Posterior vena cava (tissue), 2 donors: Measurements from ENCODE around the gene NPHP3. TPM values are rescaled to one million over a fixed set of nuclear protein-coding genes. Genes with fewer than 3 reads are reported as not detected.

Experiments
- DNase-seq: peaks from one replicate; pipeline ENCODE4 v3.0.0-alpha.2; 2020; ENCODE audit warnings: low spot score
- intact Hi-C, 2 donors: fragments of 100-400 bp; cut with DNase I; formaldehyde crosslinking; loops; one replicate each; pipeline versions ENCODE4 v1.14.1 to v1.14.2; 2022 to 2023
- long read RNA-seq, 2 donors: library from polyadenylated mRNA; unstranded; transcript quantifications; one replicate each; pipeline ENCODE4 v2.0.0, GENCODE V29; 2020 to 2021
- total RNA-seq, 2 donors: library from RNA; stranded (reverse); fragmentation: NEBNext Ultra II Directional; extraction: Animal tissue kit (Norgen Biotek cat#: 25700); gene quantifications; one replicate each; pipeline ENCODE4 v1.2.1, GENCODE V29; 2021
- donor health status: DM: yes; HTN: yes; CAD: no.
- donor health status: DM: yes; HTN: yes; CAD: no.

NPHP3 gene, protein sequence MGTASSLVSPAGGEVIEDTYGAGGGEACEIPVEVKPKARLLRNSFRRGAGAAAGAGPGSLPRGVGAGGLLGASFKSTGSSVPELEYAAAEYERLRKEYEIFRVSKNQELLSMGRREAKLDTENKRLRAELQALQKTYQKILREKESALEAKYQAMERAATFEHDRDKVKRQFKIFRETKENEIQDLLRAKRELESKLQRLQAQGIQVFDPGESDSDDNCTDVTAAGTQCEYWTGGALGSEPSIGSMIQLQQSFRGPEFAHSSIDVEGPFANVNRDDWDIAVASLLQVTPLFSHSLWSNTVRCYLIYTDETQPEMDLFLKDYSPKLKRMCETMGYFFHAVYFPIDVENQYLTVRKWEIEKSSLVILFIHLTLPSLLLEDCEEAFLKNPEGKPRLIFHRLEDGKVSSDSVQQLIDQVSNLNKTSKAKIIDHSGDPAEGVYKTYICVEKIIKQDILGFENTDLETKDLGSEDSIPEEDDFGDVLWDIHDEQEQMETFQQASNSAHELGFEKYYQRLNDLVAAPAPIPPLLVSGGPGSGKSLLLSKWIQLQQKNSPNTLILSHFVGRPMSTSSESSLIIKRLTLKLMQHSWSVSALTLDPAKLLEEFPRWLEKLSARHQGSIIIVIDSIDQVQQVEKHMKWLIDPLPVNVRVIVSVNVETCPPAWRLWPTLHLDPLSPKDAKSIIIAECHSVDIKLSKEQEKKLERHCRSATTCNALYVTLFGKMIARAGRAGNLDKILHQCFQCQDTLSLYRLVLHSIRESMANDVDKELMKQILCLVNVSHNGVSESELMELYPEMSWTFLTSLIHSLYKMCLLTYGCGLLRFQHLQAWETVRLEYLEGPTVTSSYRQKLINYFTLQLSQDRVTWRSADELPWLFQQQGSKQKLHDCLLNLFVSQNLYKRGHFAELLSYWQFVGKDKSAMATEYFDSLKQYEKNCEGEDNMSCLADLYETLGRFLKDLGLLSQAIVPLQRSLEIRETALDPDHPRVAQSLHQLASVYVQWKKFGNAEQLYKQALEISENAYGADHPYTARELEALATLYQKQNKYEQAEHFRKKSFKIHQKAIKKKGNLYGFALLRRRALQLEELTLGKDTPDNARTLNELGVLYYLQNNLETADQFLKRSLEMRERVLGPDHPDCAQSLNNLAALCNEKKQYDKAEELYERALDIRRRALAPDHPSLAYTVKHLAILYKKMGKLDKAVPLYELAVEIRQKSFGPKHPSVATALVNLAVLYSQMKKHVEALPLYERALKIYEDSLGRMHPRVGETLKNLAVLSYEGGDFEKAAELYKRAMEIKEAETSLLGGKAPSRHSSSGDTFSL (N-terminal part only)
- 10 to 100 TPM; 22.1 to 24.9 TPM for total RNA-seq
- long read RNA-seq, donor 1, full-length matches to known transcripts, result 1 of 5 reads
- long read RNA-seq, donor 1, partial matches to known transcripts, result 2 of 5 reads
- long read RNA-seq, donor 1, other reads (novel, unspliced or antisense), result 2 of 5 reads
- long read RNA-seq, donor 2, partial matches to known transcripts, result 1 of 2 reads
- long read RNA-seq, donor 2, other reads (novel, unspliced or antisense), result 1 of 2 reads

DNA sequence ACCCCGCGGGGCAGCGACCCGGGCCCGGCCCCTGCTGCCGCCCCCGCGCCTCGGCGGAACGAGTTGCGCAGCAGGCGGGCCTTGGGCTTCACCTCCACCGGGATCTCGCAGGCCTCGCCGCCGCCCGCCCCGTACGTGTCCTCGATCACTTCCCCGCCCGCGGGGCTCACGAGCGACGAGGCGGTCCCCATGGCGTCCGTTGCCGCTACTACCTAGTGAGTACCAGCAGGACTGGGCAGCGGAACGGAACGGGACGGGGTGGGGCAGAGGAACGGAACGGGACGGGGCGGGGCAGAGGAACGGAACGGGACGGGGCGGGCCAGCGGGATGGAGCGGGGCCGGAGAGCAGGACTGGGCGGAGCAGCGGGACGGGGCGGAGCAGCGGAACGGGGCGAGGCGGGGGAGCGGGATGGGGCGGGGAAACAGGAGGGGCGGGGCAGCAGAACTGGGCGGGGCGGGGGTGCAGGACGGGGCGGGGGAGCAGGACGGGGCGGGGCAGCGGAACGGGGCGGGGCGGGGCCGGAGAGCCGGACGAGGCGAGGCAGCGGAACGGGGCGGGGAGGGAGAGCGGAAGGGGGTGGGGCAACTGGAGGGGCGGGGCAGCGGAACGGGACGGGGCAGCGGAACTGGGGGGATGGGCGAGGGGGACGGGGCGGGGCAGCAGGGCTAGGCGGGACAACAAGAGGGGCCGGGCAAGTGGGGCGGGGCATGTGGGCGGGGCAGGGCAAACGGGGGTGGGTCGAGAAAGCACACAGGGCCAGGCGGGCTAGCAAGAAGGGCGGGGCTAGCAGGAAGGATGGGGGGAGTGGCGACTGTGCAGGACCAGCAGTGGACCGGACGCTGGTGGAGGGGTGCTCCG is at the start of gene NPHP3:
TSS of gene NPHP3 (minus strand) at position 245 of the 859 bp plus-strand sequence. CDS start at position 191, 54 bp downstream.
- peak; percentile 99 for DNase-seq
- intact Hi-C loops, result loop anchor here in 1 of 2 donors (10.0 kb wide), 1 partner anchor 852 kb away; the partner anchor contains the start of gene CDV3

DNA sequence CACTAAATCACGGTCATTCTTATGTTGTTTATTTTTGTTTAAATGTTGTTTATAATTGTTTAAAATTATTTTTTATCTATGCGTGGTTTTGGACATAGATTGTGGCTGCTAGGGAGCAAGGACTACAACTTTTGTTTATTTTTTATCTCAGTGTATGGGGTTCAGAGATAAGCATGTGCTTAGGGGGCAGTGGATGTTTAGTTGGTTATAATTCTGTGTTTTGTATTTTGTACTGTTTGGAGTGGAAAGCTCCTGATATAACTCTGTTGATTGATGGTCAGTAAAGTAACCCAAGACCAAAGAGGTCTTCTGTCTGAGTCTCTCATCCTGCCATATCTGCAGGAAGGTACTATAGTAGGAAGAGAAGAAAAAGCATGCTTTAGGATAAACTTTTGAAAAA is 36.5 kb upstream of the NPHP3 start:
- DNase-seq, result no peak
- intact Hi-C loops, result no loop called here

DNA sequence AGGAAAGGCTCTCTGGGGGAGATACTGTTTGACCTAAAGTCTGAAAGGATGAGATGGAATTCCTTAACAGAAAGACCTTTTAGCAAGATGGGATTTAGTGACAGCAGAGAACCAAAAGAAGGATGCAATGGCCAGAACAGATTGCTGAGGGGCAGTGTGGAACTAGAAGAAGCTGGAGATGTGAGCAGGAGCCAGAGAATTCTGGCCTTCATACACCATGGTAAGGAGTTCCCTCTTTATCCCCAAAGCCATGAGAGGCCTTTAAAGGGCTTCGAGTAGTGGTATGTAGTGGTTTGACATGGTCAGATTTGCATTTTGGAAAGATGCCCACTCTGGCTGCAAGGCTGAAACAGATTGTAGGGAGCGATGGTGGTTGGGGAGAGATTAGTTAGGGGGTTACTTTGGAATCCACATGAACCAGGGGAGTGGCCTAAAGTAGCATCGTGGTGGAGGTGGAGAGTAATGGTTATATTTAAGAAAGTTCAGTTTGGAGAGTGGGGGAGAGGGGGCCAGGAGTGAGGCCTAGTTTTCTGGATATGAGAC is 34.0 kb upstream of the NPHP3 start:
- intact Hi-C loops, result no loop called here
- no peak for DNase-seq

DNA sequence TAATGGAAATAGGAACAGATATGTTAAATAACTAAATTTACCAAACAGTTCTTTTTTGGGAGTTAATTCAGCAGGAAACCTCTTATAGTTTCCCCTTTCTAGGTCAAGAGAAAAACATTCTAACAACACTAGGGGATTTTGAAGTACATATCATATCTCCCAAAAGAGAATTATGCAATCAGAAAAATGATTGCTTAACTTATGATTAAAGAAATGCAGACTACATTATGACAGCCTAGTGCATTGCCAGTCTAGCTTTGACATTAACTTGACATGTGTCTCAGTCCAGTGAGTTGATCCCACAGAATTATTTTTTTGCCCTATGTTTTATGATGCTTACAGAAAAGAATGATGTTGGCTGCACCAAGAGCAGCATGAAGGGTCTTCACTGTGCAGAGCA is 31.7 kb upstream of the NPHP3 start:
- no peak for DNase-seq
- intact Hi-C loops, result no loop called here

DNA sequence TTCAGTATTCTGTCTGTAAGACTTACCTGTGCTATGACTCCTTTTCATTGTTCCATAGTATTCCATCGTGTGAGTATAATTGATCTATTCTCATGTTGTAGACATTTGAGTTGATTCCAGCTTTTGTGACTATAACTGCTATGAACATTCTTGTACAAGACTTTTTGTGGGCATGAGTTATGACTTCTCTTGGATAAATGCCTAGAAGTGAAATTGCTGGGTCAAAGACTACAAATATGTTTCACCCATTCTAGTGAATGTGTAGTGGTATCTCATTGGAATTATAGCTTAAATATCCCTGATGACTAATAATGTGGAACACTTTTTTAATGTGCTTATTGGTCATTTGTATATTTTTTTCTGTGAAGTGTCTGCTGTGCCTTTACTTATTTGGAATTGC is 27.6 kb upstream of the NPHP3 start:
- no peak for DNase-seq
- intact Hi-C loops, result loop anchor here in 1 of 2 donors (5.0 kb wide), 1 partner anchor 193 kb away; no protein-coding TSS in a partner anchor

DNA sequence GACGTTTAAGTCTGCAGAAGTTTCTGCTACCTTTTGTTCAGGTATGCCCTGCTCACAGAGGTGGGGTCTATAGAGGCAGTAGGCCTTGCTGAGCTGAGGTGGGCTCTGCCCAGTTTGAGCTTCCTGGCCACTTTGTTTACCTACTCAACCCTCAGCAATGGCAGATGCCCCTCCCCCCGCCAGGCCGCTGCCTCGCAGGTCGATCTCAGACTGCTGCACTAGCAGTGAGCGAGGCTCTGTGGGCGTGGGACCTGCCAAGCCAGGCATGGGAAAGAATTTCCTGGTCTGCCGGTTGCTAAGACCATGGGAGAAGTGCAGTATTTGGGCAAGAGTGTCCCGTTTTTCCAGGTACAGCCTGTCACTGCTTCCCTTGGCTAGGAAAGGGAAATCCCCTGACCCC is 24.5 kb upstream of the NPHP3 start:
- intact Hi-C loops, result loop anchor here in 1 of 2 donors (5.0 kb wide), 1 partner anchor 196 kb away; no protein-coding TSS in a partner anchor
- peak; percentile 69 for DNase-seq

DNA sequence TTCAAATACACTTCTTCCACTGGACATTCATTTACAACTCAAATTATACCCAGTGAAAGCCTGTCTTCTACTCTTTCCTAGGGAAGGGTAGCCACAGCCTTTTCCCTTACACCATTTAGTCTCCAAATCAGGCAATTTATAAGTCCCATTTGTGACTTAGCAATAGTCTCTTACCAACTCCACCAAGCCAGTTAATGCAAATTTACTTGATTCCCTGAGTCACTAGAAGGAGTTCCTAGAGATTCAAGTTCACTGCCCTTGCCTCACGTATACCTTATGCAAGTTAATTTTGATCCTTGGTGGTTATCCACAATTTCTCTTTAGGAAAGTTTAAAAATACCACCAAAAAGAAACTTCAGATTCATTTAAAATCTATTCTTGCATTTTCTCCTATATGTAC is 16.1 kb upstream of the NPHP3 start:
- intact Hi-C loops, result loop anchor here (10.0 kb wide), 2 partner anchors 646 to 676 kb away; no protein-coding TSS in a partner anchor
- no peak for DNase-seq

DNA sequence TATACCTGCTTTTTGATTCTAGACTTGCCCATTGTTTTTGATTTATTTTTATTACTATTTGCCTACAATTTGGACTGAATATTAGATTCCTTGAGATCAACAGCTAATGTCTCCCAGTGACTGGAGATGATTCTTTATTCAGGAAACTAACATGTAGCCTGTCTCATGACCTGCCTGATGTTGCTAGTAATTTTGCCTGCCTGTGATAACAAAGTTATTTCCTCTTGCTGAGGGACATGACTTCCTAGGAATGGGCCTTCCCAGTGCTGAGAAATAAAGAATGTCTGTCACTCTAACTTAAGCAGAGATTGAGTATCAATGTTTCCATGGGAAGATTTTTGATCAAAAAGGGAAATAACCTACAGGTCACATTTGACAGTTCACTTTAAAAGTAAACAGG is 13.4 kb upstream of the NPHP3 start:
- no peak for DNase-seq
- intact Hi-C loops, result loop anchor here (10.0 kb wide), 2 partner anchors 649 to 679 kb away; no protein-coding TSS in a partner anchor

DNA sequence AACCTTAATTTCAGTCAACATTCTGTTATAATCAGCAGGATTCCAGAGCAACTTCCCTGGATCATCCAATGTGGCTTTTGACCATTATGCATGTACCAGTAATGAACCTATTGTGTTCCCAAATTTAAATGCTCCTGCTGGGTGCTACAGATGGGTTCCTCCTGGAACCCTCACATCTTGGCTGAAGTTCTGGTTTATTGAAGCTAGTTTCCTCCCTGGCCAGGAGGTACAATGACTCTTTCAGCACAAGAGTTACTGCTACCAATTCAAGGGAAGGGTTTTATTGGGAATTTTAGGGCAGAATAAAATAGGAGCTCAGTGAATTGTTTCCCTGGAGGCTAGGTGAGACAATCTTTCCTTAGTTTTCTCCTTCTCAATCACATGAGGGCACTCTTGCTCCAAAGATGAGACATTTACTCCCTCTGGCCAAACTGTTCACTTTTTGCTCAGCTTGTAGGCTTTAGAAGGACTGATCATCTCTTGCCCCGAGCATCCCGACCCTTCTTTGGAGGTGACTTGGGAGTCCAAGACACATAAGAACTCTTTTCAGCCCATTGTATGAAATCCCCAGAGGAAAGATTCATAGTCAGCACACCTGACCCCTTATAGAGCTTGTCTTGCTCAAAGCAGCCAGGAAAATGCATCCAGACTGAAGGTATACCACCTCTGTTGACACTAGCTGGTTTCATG is 8.8 kb upstream of the NPHP3 start:
- intact Hi-C loops, result loop anchor here (10.0 kb wide), 2 partner anchors 654 to 684 kb away; no protein-coding TSS in a partner anchor
- DNase-seq, result no peak

DNA sequence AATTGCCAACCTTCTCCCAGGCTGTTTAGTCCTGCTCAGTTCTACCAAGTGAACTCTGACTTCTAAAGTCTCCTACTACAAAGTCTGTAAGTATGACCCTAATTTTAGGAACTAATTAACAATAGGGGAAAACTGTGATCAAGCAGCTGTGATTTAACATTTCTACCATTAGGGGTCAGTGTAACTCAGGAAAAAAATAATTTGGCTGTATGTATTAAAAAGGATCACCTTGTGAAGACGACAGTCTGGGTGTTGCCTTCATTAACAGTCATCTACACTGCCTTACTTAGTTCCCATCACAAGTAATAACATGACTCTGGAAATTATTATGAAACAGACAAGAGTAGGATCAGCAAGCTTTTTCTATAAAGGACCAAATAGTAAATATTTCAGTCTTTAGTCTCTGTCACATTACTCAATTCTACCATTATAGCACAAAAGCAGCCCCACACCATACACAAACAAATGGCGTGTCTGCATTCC is 4.2 kb upstream of the NPHP3 start:
- intact Hi-C loops, result loop anchor here (5.0 to 10.0 kb wide), 2 partner anchors 848 to 851 kb away; partner anchors contain the start of gene CDV3 (in 1 of the 2)
- DNase-seq, result no peak

DNA sequence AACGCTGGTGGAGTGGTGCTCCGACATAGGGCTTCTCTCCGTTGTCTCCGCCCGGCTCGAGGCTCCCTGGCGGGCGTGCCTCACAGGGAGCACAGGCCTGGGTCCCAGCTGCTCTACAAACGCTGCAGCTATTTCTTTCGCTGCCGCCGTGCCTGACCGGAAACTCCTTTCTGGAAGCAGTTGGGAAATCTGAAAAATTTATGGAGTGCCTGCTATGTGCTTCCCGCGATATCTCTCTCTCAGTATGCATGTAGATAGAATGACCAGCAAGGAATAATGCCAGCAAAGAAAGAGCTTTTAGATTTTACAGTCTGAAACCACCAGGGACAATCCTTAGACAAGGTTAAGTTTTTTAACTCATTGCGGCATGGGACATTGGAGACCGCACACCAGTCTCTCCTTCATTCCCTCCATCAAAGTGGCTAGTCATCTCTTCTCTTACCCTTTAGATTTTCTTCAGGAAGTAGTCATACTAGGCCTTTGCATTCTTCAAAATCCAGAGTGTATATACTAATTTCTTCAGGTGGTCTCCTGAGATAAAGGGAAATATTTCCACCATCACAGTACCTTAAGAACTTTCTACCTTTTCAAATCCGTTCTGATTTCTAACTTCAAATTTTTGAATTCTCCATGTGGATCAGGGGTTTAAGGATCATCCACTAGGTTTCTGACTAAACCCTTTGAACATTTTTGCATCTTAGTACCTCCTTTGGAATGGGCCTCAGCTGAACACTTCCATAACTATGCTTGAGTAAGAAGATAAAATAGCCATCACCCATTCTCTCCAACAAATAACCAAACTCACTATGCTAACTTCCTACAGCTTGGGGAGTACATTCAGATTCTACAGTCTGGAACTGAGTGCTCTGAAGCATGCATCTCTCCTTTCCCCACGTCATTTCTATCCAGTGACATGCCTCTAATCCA is 1.1 kb upstream of the NPHP3 start:
- intact Hi-C loops, result loop anchor here in 1 of 2 donors (10.0 kb wide), 1 partner anchor 852 kb away; the partner anchor contains the start of gene CDV3
- no peak for DNase-seq

DNA sequence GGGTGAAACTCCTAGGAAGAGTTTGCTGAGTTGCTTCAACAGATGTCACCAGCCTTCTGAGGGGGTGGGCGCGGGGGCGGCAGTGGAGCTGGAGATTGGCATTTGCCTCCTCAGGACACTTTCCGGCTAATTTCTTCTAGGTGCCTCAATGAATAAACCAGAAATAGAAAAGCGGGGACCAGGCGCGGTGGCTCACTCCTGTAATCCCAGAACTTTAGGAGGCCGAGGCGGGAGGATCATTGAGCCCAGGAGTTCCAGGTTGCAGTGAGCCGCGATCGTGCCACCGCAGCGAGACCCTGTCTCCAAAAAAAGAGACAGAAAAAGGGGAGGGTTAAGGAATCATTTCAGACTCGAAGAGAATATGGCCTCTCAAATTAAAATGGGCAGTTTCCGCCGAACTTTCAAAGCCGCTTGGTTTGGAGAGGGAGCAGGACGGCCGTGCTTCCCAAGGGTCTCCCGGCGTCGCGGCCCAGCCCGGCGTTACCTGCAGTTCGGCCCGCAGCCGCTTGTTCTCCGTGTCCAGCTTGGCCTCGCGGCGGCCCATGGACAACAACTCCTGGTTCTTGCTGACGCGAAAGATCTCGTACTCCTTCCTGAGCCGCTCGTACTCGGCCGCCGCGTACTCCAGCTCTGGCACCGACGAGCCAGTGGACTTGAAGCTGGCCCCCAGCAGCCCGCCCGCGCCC is 587 bp downstream of the NPHP3 start:
- DNase-seq, result peak; percentile 93
- intact Hi-C loops, result loop anchor here in 1 of 2 donors (10.0 kb wide), 1 partner anchor 853 kb away; the partner anchor contains the start of gene CDV3

DNA sequence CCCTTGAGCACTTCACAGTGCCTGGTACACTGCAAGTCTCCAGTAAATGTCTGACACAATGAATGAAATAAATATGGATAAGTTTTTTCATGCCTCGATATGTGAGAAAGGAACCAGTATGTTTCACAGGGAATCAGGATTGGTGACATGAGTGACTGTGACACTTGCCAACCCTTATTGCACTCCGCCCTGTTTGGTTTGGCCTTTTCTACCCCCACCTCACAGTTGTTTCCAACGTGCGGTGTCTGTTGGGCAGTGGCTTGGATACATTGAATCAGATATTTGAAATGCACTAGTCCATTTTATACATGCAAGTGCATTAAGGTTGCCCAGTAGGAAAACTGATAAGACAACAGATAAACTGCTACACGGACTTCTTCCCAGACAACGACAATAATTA is 2.0 kb downstream of the NPHP3 start:
- intact Hi-C loops, result loop anchor here in 1 of 2 donors (10.0 kb wide), 1 partner anchor 855 kb away; the partner anchor contains the start of gene CDV3
- no peak for DNase-seq

DNA sequence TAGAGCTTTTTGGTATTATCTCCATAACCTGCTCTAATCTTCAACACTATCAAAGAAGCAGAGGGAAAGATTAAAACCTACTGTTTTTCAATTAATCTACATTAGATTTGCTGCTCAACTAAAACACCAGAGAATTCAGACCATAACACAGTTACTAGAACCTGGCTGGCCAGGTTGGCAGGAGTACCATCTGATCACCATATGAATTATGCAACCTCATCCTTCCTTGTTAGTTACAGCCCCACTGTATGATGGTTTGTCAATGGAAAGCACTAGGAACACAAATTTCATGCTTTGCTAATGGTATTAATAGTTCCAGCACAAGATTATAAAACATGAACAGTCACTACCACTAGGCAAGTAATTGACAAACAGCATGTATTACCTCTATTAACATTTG is 5.8 kb downstream of the NPHP3 start:
- DNase-seq, result no peak
- intact Hi-C loops, result no loop called here
